ENCODE data around the gene CCDC91.

DNA sequence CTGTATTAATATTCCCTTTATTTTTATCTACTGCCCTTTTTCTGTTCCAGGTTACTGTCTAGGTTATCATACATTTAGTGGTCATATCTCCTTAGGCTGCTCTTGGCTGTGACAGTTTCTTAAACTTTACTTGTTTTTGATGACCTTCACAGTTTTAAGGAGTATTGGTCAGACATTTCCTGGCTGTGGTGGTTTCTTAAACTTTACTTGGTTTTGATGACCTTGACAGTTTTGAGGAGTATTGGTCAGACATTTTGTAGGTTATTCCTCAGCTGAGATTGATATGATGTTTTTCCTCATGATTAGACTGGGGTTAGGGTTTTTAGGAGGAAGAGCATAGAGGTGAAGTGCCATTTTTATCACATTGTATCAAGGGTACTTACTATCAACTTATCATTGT is 36.4 kb downstream of the CCDC91 start:
- TF ChIP-seq, protein P1, sequence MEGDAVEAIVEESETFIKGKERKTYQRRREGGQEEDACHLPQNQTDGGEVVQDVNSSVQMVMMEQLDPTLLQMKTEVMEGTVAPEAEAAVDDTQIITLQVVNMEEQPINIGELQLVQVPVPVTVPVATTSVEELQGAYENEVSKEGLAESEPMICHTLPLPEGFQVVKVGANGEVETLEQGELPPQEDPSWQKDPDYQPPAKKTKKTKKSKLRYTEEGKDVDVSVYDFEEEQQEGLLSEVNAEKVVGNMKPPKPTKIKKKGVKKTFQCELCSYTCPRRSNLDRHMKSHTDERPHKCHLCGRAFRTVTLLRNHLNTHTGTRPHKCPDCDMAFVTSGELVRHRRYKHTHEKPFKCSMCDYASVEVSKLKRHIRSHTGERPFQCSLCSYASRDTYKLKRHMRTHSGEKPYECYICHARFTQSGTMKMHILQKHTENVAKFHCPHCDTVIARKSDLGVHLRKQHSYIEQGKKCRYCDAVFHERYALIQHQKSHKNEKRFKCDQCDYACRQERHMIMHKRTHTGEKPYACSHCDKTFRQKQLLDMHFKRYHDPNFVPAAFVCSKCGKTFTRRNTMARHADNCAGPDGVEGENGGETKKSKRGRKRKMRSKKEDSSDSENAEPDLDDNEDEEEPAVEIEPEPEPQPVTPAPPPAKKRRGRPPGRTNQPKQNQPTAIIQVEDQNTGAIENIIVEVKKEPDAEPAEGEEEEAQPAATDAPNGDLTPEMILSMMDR (IDR thresholded peaks at IDR 0.05) = no peak
- TF ChIP-seq POLR2A (IDR thresholded peaks at IDR 0.05) (no peak), POLR2AphosphoS5 (IDR thresholded peaks at IDR 0.05; ENCODE audit: insufficient read depth in 1 of 2, low read depth in 1 of 2) (no peak)

All from vagina (tissue), 2 donors.